GM12892 (cell line): ENCODE data around the gene PTPRB.

Experiments used
- POLR2A ChIP-seq: IDR thresholded peaks from 2 replicates; pipeline ENCODE4 v1.6.1; 2011; ENCODE audit warnings: low read depth, low read length, control low read depth
- POLR2AphosphoS5 ChIP-seq: IDR thresholded peaks from 2 replicates; pipeline ENCODE4 v1.6.1; 2011; ENCODE audit warnings: low read depth, low read length, control low read depth

DNA sequence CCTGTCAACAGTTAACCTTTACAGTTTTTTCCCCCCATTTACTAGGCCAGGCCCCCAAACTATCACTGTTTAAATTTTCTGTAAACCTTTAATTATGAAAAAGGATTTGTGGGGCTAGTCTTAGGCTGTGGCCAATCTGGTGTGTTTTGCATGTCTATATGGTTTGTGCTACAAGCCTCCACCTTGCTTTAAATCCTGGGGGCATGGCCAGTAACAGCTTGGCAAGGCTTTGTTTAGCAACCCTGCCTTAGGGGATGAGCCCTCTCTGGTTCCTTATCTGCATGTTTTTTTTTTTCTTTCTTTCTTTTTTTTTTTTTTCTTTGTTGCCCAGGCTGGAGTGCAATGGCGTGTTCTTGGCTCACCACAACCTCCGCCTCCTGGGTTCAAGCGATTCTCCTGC lies 168.5 kb downstream of the PTPRB start:
- TF ChIP-seq POLR2A = no peak
- no peak for TF ChIP-seq POLR2AphosphoS5
